Loucy (cell line): Measurements from ENCODE around the gene SOCS7.
A peak's percentile ranks its signal among the peaks of the same experiment; 100 is the strongest.

ENCODE experiments used
- H2AFZ ChIP-seq: fragments of 200-600 bp; sonication (generic); 2 replicates; pipeline ENCODE4 v1.6.0; 2016; ENCODE audit warnings: antibody characterized with exemption, mild to moderate bottlenecking, low read length, moderate library complexity
- H3F3A ChIP-seq: fragments of 200-600 bp; 2 replicates; pipeline ENCODE4 v1.6.0; 2016; ENCODE audit warnings: antibody characterized with exemption, low read depth, mild to moderate bottlenecking
- H3K27me3 ChIP-seq: fragments of 200-600 bp; sonication (generic); 2 replicates; pipeline ENCODE4 v1.6.1; 2014; ENCODE audit warnings: low read length, mild to moderate bottlenecking; ENCODE audit not compliant: insufficient read depth, poor library complexity, severe bottlenecking
- H3K36me3 ChIP-seq: fragments of 200-600 bp; sonication (generic); 2 replicates; pipeline ENCODE4 v1.6.1; 2016; ENCODE audit warnings: low read length; ENCODE audit not compliant: insufficient read depth
- H3K4me1 ChIP-seq: fragments of 200-600 bp; sonication (generic); 2 replicates; pipeline ENCODE4 v1.5.1; 2014; ENCODE audit warnings: low read length, mild to moderate bottlenecking; ENCODE audit not compliant: insufficient read depth, poor library complexity, severe bottlenecking
- H3K4me2 ChIP-seq: fragments of 200-600 bp; sonication (generic); 2 replicates; pipeline ENCODE4 v1.6.0; 2014; ENCODE audit warnings: antibody characterized with exemption, low read length, low read depth, mild to moderate bottlenecking; ENCODE audit not compliant: poor library complexity, severe bottlenecking
- H3K4me3 ChIP-seq: fragments of 200-600 bp; sonication (generic); 2 replicates; pipeline ENCODE4 v1.5.1; 2014; ENCODE audit warnings: low read length, mild to moderate bottlenecking, mixed read lengths; ENCODE audit not compliant: poor library complexity, severe bottlenecking
- H3K79me2 ChIP-seq: fragments of 200-600 bp; sonication (generic); 2 replicates; pipeline ENCODE4 v1.6.1; 2014; ENCODE audit warnings: low read length; ENCODE audit not compliant: insufficient read depth
- H3K9ac ChIP-seq: fragments of 200-600 bp; sonication (generic); 2 replicates; pipeline ENCODE4 v1.6.0; 2014; ENCODE audit warnings: mild to moderate bottlenecking, low read depth, low read length, moderate library complexity; ENCODE audit not compliant: poor library complexity, severe bottlenecking
- H3K9me2 ChIP-seq: fragments of 200-600 bp; sonication (generic); replicated peaks from 2 replicates; pipeline ENCODE4 v1.6.1; 2016; ENCODE audit warnings: low read depth, low read length, mixed read lengths
- H3K9me3 ChIP-seq: fragments of 200-600 bp; sonication (generic); 2 replicates; pipeline ENCODE4 v1.6.1; 2014; ENCODE audit warnings: mild to moderate bottlenecking, antibody characterized with exemption, low read length, low read depth; ENCODE audit not compliant: insufficient read depth
- H4K20me1 ChIP-seq: fragments of 200-600 bp; sonication (generic); 2 replicates; pipeline ENCODE4 v1.6.0; 2014; ENCODE audit warnings: antibody characterized with exemption, low read length, mild to moderate bottlenecking; ENCODE audit not compliant: insufficient read depth, poor library complexity, severe bottlenecking
- EZH2phosphoT487 ChIP-seq: fragments of 200-600 bp; IDR thresholded peaks from 2 replicates; pipeline ENCODE4 v1.6.1; 2018; ENCODE audit warnings: antibody characterized with exemption, mild to moderate bottlenecking, moderate library complexity, borderline replicate concordance
- TF ChIP-seq, protein P1 (sequence below): fragments of 200-600 bp; sonication (generic); conservative IDR thresholded peaks from 2 replicates; pipeline ENCODE4 v1.5.1; 2014; ENCODE audit warnings: mild to moderate bottlenecking, antibody characterized with exemption, low read length

The SOCS7 gene

DNA sequence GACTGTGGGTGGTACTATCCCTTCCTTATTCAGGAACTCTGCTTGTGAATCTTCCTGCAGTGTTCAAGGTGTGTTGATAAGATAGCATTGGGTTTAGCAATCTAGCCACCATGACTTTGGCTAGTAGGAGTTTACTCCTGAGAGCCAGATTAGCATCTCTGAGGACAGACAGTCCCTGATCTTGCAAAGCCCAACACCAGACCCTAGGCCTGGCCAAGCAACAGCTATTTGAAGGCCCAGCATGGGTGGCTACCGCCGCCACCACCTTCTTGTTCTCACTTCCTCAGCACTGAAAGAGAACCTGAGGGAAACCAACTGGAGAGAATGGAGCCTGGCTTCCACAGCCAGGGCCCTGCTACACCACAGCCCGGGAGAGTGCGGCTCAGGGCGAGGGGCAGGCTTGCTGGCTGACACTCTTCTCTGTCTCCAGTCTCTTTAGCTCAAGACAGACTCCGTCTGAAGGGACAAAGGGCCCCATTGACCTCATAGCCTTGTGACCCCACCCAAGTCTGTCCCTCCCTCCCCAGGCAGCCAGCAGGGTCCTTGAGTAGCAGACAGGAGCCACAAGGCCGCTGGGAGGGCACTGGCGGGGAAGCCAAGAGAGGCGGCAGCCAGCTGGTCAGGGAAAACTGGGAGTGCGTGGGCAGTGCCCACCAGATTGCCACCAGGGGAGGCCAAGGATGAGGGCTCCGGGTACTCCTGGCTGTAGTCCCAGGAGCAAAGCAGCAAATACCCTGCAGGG lies 65.7 kb downstream of the SOCS7 start:
- no peak overlapping the region for H3K4me3 ChIP-seq
- H2AFZ ChIP-seq = no peak overlapping the region
- peaks cover 16% of the 10 kb centered on the region for H3K4me1 ChIP-seq
- no peak overlapping the region for H3K4me2 ChIP-seq
- no peaks in the 10 kb centered on the region for H3K79me2 ChIP-seq
- no peaks in the 10 kb centered on the region for H3K27me3 ChIP-seq
- TF ChIP-seq, protein P1, sequence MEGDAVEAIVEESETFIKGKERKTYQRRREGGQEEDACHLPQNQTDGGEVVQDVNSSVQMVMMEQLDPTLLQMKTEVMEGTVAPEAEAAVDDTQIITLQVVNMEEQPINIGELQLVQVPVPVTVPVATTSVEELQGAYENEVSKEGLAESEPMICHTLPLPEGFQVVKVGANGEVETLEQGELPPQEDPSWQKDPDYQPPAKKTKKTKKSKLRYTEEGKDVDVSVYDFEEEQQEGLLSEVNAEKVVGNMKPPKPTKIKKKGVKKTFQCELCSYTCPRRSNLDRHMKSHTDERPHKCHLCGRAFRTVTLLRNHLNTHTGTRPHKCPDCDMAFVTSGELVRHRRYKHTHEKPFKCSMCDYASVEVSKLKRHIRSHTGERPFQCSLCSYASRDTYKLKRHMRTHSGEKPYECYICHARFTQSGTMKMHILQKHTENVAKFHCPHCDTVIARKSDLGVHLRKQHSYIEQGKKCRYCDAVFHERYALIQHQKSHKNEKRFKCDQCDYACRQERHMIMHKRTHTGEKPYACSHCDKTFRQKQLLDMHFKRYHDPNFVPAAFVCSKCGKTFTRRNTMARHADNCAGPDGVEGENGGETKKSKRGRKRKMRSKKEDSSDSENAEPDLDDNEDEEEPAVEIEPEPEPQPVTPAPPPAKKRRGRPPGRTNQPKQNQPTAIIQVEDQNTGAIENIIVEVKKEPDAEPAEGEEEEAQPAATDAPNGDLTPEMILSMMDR = no peak
- no peak for TF ChIP-seq EZH2phosphoT487
- no peaks in the 10 kb centered on the region for H3F3A ChIP-seq
- no peaks in the 10 kb centered on the region for H4K20me1 ChIP-seq
- no peaks in the 10 kb centered on the region for H3K9me3 ChIP-seq
- H3K9ac ChIP-seq = no peak overlapping the region
- H3K9me2 ChIP-seq = no peaks in the 10 kb centered on the region
- H3K36me3 ChIP-seq = no peaks in the 10 kb centered on the region

DNA sequence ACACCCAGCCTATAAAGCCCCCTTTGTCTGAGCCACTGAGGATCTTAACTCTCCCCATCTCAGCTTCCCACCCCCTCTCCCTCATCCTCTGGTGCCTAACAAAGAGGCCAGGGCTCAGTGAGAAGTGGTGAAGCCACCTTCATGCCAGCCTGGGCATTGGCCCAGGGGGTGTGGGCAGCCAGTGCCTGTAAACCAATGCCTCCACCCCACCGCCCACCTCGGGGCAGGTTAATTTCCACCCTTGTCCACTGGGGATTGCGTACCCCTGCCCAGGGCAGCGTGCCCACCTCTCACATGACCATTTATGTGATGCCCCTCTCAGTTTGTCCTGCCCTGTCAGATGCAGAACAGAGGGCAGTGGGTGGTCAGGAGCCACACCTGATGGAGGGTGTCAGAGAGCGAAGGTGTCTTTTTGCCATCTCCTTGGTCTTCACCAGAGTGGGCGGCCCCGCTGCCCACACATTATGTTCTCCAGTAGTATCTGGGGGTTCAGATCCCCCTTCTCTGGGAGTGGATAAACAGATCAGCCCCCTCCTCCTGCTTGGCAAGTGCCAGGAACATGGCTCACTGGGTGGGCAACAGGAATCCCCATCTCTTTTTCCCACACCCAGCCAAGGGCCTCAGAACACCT lies 66.5 kb downstream of the SOCS7 start:
- Histone ChIP-seq H3K9me2 (no peaks in the 10 kb centered on the region), H3K9ac (no peak overlapping the region), H3K4me2 (no peak overlapping the region), H3K4me1 (peaks cover 16% of the 10 kb centered on the region), H3K79me2 (no peaks in the 10 kb centered on the region), H3K4me3 (no peak overlapping the region), H3F3A (no peaks in the 10 kb centered on the region), H2AFZ (no peak overlapping the region), H4K20me1 (no peaks in the 10 kb centered on the region), H3K9me3 (no peaks in the 10 kb centered on the region), H3K36me3 (no peaks in the 10 kb centered on the region), H3K27me3 (no peaks in the 10 kb centered on the region)
- TF ChIP-seq EZH2phosphoT487 = no peak

DNA sequence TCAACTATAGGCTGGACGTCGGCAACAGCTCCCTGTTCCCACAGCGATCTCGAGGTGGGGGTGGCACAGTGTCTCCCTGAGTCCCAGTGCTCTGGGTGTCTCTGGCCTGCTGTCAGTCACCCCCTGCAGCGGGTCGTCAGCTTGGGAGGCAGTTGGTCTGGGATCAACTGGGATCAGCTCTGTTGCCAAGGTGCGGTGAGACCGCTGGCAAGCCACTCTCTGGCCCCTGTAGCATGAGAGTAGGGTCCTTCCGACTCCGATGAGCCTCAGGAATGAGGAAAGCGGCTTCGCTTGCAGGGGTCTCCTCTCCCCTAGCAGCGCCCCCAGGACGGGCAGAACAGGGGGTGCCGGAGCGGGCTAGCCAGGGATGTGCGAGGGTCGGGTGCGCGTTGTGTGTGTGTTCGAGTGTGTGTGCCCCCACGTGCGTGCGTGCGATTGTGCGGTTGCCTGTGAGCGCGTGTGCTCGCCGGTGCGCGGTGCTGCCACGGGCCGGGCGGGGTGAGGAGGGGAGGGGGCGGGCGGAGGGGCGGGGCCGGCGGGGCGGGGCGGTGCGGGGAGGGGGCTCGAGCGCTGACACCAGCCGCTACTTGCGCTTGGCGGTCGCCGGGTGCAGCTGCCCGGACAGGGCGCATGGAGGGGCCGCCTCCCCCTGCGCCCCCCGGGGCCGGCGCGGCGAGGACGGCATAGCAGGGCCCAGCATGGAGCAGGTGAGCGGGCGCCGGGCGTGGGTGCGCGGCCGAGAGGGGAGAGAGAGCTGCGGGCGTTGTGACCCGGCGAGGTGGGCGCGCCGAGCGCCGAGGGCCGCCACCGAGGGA lies 67.3 kb downstream of the SOCS7 start:
- H3K4me3 ChIP-seq = no peak overlapping the region
- H3K4me2 ChIP-seq = peak overlapping the region; percentile 32

More for the DNA sequence above, 67.3 kb downstream of the SOCS7 start:
- H3K4me1 ChIP-seq = peaks cover 18% of the 10 kb centered on the region
- H2AFZ ChIP-seq = no peak overlapping the region
- H3K9ac ChIP-seq = no peak overlapping the region
- no peaks in the 10 kb centered on the region for H3K79me2 ChIP-seq
- no peak for TF ChIP-seq EZH2phosphoT487
- TF ChIP-seq, protein P1 = no peak
- no peaks in the 10 kb centered on the region for H3F3A ChIP-seq
- H3K9me3 ChIP-seq = no peaks in the 10 kb centered on the region
- H3K36me3 ChIP-seq = no peaks in the 10 kb centered on the region
- H3K27me3 ChIP-seq = no peaks in the 10 kb centered on the region
- no peaks in the 10 kb centered on the region for H4K20me1 ChIP-seq
- H3K9me2 ChIP-seq = no peaks in the 10 kb centered on the region
